H9 (cell line): ENCODE data around the gene TSPAN9. TPM values are rescaled to one million over a fixed set of nuclear protein-coding genes. Genes with fewer than 3 reads are reported as not detected.

ENCODE experiments used
- DNase-seq: peaks from one replicate; pipeline ENCODE4 v3.0.0-alpha.2; 2017
- H2AFZ ChIP-seq: one replicate; pipeline ENCODE4 v1.6.1; 2013; ENCODE audit warnings: mild to moderate bottlenecking, low read length, control low read depth, moderate library complexity
- H2AK5ac ChIP-seq: 2 replicates; pipeline ENCODE4 v1.6.1; 2013; ENCODE audit warnings: low read length, control low read depth, mixed read lengths; ENCODE audit not compliant: insufficient read length
- H2BK120ac ChIP-seq: one replicate; pipeline ENCODE4 v1.6.1; 2013; ENCODE audit warnings: low read depth, mild to moderate bottlenecking, low read length, control low read depth, inconsistent platforms; ENCODE audit not compliant: poor library complexity, severe bottlenecking
- H2BK12ac ChIP-seq: 2 replicates; pipeline ENCODE4 v1.6.1; 2013; ENCODE audit warnings: low read length, control low read depth, mixed read lengths, low read depth; ENCODE audit not compliant: insufficient read length
- H2BK15ac ChIP-seq: 2 replicates; pipeline ENCODE4 v1.6.1; 2013; ENCODE audit warnings: low read depth, low read length, control low read depth
- H2BK20ac ChIP-seq: one replicate; pipeline ENCODE4 v1.6.1; 2013; ENCODE audit warnings: low read depth, mild to moderate bottlenecking, low read length, control low read depth, inconsistent platforms; ENCODE audit not compliant: poor library complexity, severe bottlenecking
- H2BK5ac ChIP-seq: 2 replicates; pipeline ENCODE4 v1.6.1; 2013; ENCODE audit warnings: low read length, control low read depth, mixed read lengths; ENCODE audit not compliant: insufficient read length
- H3K14ac ChIP-seq: 2 replicates; pipeline ENCODE4 v1.6.1; 2013; ENCODE audit warnings: low read length, control low read depth; ENCODE audit not compliant: insufficient read depth
- H3K18ac ChIP-seq: 2 replicates; pipeline ENCODE4 v1.6.1; 2013; ENCODE audit warnings: low read depth, mild to moderate bottlenecking, mixed read lengths, low read length, control low read depth; ENCODE audit not compliant: insufficient read length
- H3K23ac ChIP-seq: 2 replicates; pipeline ENCODE4 v1.6.1; 2013; ENCODE audit warnings: low read length, control low read depth, mixed read lengths, low read depth; ENCODE audit not compliant: insufficient read length
- H3K23me2 ChIP-seq: 2 replicates; pipeline ENCODE4 v1.6.1; 2013; ENCODE audit warnings: low read depth, mild to moderate bottlenecking, mixed read lengths, low read length, control low read depth; ENCODE audit not compliant: insufficient read length, poor library complexity, severe bottlenecking
- H3K27ac ChIP-seq: 2 replicates; pipeline ENCODE4 v1.5.1; 2013; ENCODE audit warnings: low read length, control low read depth, mixed read lengths, low read depth; ENCODE audit not compliant: insufficient read length
- H3K27me3 ChIP-seq: 2 replicates; pipeline ENCODE4 v1.6.1; 2013; ENCODE audit warnings: low read length, control low read depth, inconsistent platforms; ENCODE audit not compliant: insufficient read depth
- H3K4ac ChIP-seq: 2 replicates; pipeline ENCODE4 v1.6.1; 2013; ENCODE audit warnings: low read depth, mild to moderate bottlenecking, control low read depth, inconsistent platforms, low read length, moderate library complexity
- H3K4me1 ChIP-seq: 2 replicates; pipeline ENCODE4 v1.6.1; 2013; ENCODE audit warnings: low read length, control low read depth, inconsistent platforms; ENCODE audit not compliant: insufficient read depth
- H3K4me2 ChIP-seq: 2 replicates; pipeline ENCODE4 v1.6.1; 2013; ENCODE audit warnings: low read length, control low read depth, mixed read lengths; ENCODE audit not compliant: insufficient read length, insufficient read depth
- H3K56ac ChIP-seq: 2 replicates; pipeline ENCODE4 v1.6.1; 2013; ENCODE audit warnings: low read depth, mild to moderate bottlenecking, mixed read lengths, low read length, control low read depth; ENCODE audit not compliant: insufficient read length
- H3K79me1 ChIP-seq: 2 replicates; pipeline ENCODE4 v1.6.1; 2013; ENCODE audit warnings: low read depth, mild to moderate bottlenecking, moderate library complexity, low read length, control low read depth, inconsistent platforms; ENCODE audit not compliant: insufficient read depth, poor library complexity, severe bottlenecking
- H3K79me2 ChIP-seq: 2 replicates; pipeline ENCODE4 v1.6.1; 2013; ENCODE audit warnings: low read length, control low read depth, inconsistent platforms; ENCODE audit not compliant: insufficient read depth
- H3K9ac ChIP-seq: 2 replicates; pipeline ENCODE4 v1.6.1; 2013; ENCODE audit warnings: low read length, control low read depth, mixed read lengths; ENCODE audit not compliant: insufficient read length; ENCODE audit errors: extremely low read depth
- H3K9me3 ChIP-seq: one replicate; pipeline ENCODE4 v1.6.1; 2013; ENCODE audit warnings: low read depth, low read length, inconsistent platforms; ENCODE audit not compliant: control insufficient read depth
- H3T11ph ChIP-seq: one replicate; pipeline ENCODE4 v1.6.1; 2013; ENCODE audit warnings: mild to moderate bottlenecking, low read length, control low read depth, inconsistent platforms
- H4K20me1 ChIP-seq: one replicate; pipeline ENCODE4 v1.6.1; 2013; ENCODE audit not compliant: control insufficient read depth, insufficient read length, insufficient read depth
- H4K5ac ChIP-seq: 2 replicates; pipeline ENCODE4 v1.6.1; 2013; ENCODE audit warnings: low read depth, mild to moderate bottlenecking, mixed read lengths, low read length, control low read depth; ENCODE audit not compliant: insufficient read length
- H4K8ac ChIP-seq: replicated peaks from 2 replicates; pipeline ENCODE4 v1.6.1; 2013; ENCODE audit warnings: low read length, control low read depth, mixed read lengths, low read depth; ENCODE audit not compliant: insufficient read length
- H4K91ac ChIP-seq: 2 replicates; pipeline ENCODE4 v1.6.1; 2013; ENCODE audit warnings: low read depth, mild to moderate bottlenecking, moderate library complexity, mixed read lengths, low read length, control low read depth; ENCODE audit not compliant: insufficient read length
- H3K27ac Mint-ChIP-seq, 3 experiments: 2 replicates in 2 of 3; 3 replicates in 1 of 3; pipeline ENCODE4 v1.8.0; 2020 to 2021; ENCODE audit warnings: mixed read lengths in 3 of 3, mild to moderate bottlenecking in 1 of 3, moderate library complexity in 1 of 3
- H3K27me3 Mint-ChIP-seq: 2 replicates; pipeline ENCODE4 v1.8.0; 2021; ENCODE audit warnings: low read depth, mild to moderate bottlenecking, moderate library complexity, mixed read lengths
- H3K36me3 Mint-ChIP-seq, 3 experiments: 2 replicates in 2 of 3; 3 replicates in 1 of 3; pipeline ENCODE4 v1.8.0; 2020 to 2021; ENCODE audit warnings: low read depth in 3 of 3, mixed read lengths in 3 of 3; ENCODE audit not compliant: insufficient read depth in 1 of 3
- H3K4me1 Mint-ChIP-seq, 2 experiments: 2 replicates each; pipeline ENCODE4 v1.8.0; 2020; ENCODE audit warnings: mixed read lengths in 2 of 2
- H3K4me3 Mint-ChIP-seq, 2 experiments: 2 replicates in 1 of 2; 3 replicates in 1 of 2; pipeline ENCODE4 v1.8.0; 2020 to 2021; ENCODE audit warnings: mild to moderate bottlenecking in 2 of 2, mixed read lengths in 2 of 2, moderate library complexity in 1 of 2
- H3K9me3 Mint-ChIP-seq, 2 experiments: 2 replicates in 1 of 2; 3 replicates in 1 of 2; pipeline ENCODE4 v1.8.0; 2020; ENCODE audit warnings: mild to moderate bottlenecking in 2 of 2, mixed read lengths in 2 of 2, moderate library complexity in 1 of 2
- CTCF ChIP-seq: fragments of 200-600 bp; sonication (generic); conservative IDR thresholded peaks from 3 replicates; pipeline ENCODE4 v1.8.0; 2021; ENCODE audit warnings: antibody characterized with exemption, mild to moderate bottlenecking
- WGBS: extraction: QIAGEN DNeasy Blood & Tissue Kit; methylation state at CpG from one replicate; pipeline ENCODE4 v1.1.7; 2013; ENCODE audit warnings: missing lambda C conversion rate, low lambda C conversion rate, mixed read lengths; ENCODE audit not compliant: insufficient read length; ENCODE audit errors: extremely low coverage; 5-methylcytosine and 5-hydroxymethylcytosine counted together
- total RNA-seq: library from RNA; stranded (reverse); gene quantifications from 2 replicates; pipeline ENCODE4 v1.2.1, GENCODE V29; 2021

The TSPAN9 gene
- total RNA-seq, 1 experiment from 2014 or later: 19.0 TPM

GRCh38 chr12:3035171-3035570 is 42.0 kb upstream of the TSPAN9 start:
- Histone ChIP-seq H2BK20ac (no peak overlapping the region), H3K4ac (no peak overlapping the region), H4K91ac (no peak overlapping the region), H2BK120ac (no peak overlapping the region), H3K23me2 (no peaks in the 10 kb centered on the region), H3K9ac (no peak overlapping the region), H4K5ac (no peak overlapping the region), H2AFZ (no peak overlapping the region), H2BK15ac (no peak overlapping the region), H3K9me3 (no peaks in the 10 kb centered on the region), H4K20me1 (no peaks in the 10 kb centered on the region), H2BK5ac (no peak overlapping the region), H3K79me1 (no peaks in the 10 kb centered on the region), H3K56ac (no peak overlapping the region), H3K27ac (no peak overlapping the region), H3K4me1 (no peaks in the 10 kb centered on the region), H3K79me2 (no peaks in the 10 kb centered on the region), H3K4me2 (no peak overlapping the region), H3K23ac (no peak overlapping the region), H3K27me3 (no peaks in the 10 kb centered on the region), H3K14ac (no peak overlapping the region), H2BK12ac (no peak overlapping the region), H3T11ph (no peak overlapping the region), H3K18ac (no peak overlapping the region), H2AK5ac (no peak overlapping the region), H4K8ac (no peak overlapping the region)
- no peak for DNase-seq
- peaks cover 9 to 68% (median 39%) of the 10 kb centered on the region in 3 experiments for H3K36me3 Mint-ChIP-seq
- TF ChIP-seq CTCF: no peak
- no CpG with 5 or more reads among the region's 5 CpGs for WGBS
- no peaks in the 10 kb centered on the region for H3K9me3 Mint-ChIP-seq
- peaks cover 12 to 21% of the 10 kb centered on the region in 2 experiments for H3K4me1 Mint-ChIP-seq
- H3K4me3 Mint-ChIP-seq: no peak overlapping the region
- no peaks in the 10 kb centered on the region; the same call in 1 of the 2 replicates for H3K27me3 Mint-ChIP-seq
- H3K27ac Mint-ChIP-seq: no peak overlapping the region
